Measurements from ENCODE around the gene KRT38.

Gene KRT38

GRCh38 chr17:41393826-41394225 lies 47.0 kb downstream of the KRT38 start:
- no peak for DNase-seq

DNA sequence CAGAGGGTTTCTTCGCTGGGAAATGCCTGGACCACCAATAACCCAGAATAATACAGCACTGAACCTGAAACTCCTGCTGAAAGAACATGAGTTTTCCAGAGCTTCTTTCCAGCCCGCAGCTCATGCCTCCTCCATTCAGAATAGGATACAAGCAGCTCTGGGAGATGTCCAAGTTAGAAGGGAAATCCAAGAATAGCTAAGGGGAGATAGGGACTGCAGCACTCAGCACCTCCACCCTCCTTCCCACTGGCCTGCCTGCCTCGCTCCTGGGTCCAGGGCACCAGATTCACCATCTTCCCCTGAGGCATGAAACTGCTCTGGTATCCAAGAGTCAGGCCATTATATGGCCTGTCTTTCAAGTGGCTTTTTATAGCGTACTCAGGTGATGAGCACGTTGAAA lies 47.5 kb downstream of the KRT38 start:
- DNase-seq, result no peak

DNA sequence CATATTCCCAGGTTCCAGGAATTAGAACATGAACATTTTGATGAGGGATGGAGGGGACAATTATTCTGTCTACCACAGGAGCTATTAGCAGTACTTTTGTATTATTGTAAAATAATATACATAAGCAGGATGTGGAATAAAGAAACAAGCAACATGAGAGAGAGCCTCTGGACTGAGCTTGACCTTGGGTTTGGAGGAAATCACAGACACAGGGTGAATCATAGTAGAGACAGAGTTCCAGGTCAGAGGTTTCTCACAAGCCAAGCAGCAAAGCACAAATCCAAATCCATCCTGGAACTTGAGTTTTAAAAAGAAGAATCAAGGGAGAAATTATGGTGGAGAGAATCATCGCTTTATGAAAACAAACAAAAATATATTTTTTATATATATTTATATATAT lies 48.5 kb downstream of the KRT38 start:
- no peak for DNase-seq

GRCh38 chr17:41391535-41391934 lies 49.2 kb downstream of the KRT38 start:
- no peak for DNase-seq

- DNase-seq, result no peak
Measured at GRCh38 chr17:41390411-41390938, 50.3 kb downstream of the KRT38 start.

DNA sequence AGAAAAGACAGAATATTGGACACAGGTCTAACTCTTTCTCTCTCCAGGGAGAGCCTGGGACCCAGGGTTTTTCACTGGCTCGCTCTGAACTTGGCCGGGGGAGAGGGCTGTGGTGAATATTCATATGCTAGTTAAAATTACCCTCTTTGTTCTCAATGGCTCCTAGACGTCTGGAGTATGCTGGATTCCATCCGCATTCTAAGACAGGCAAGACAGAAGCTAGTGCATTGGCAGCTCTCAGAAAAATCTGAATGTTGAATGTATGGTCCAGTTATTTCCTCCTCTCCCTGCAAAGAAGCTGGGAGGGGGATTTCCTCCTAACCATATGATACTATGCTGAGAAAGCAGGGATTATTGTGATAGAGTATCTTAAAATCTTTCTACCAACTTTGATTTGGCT lies 53.1 kb downstream of the KRT38 start:
- no peak for DNase-seq

- DNase-seq, result no peak
Measured at GRCh38 chr17:41386227-41386626, 54.6 kb downstream of the KRT38 start.
